Esophagus squamous epithelium (tissue), 4 donors: ENCODE data around the gene SRMS.

Experiments
- CTCF ChIP-seq, 6 experiments: fragments of 450-650 bp in 4 of 6; fragments of 200-600 bp in 2 of 6; sonication (generic) in 2 of 6; IDR thresholded peaks; one replicate each; pipeline ENCODE4 v1.5.1; 2016 to 2019; ENCODE audit warnings: antibody characterized with exemption in 6 of 6, mild to moderate bottlenecking in 4 of 6, moderate library complexity in 4 of 6
- POLR2A ChIP-seq, 4 donors: fragments of 450-650 bp; IDR thresholded peaks; one replicate each; pipeline ENCODE4 v1.6.1; 2017; ENCODE audit warnings: antibody characterized with exemption in 4 of 4, mild to moderate bottlenecking in 4 of 4, moderate library complexity in 3 of 4

GRCh38 chr20:63492518-63492917 is 55.0 kb downstream of the SRMS start:
- TF ChIP-seq POLR2A (IDR thresholded peaks at IDR 0.05), result no peak
- TF ChIP-seq CTCF (IDR thresholded peaks at IDR 0.05), result no peak
